ENCODE data around the gene UQCC2. TPM values are rescaled to one million over a fixed set of nuclear protein-coding genes. Genes with fewer than 3 reads are reported as not detected.

Gene UQCC2
- total RNA-seq, 1 experiment from 2014 or later, result 71.2 TPM

DNA sequence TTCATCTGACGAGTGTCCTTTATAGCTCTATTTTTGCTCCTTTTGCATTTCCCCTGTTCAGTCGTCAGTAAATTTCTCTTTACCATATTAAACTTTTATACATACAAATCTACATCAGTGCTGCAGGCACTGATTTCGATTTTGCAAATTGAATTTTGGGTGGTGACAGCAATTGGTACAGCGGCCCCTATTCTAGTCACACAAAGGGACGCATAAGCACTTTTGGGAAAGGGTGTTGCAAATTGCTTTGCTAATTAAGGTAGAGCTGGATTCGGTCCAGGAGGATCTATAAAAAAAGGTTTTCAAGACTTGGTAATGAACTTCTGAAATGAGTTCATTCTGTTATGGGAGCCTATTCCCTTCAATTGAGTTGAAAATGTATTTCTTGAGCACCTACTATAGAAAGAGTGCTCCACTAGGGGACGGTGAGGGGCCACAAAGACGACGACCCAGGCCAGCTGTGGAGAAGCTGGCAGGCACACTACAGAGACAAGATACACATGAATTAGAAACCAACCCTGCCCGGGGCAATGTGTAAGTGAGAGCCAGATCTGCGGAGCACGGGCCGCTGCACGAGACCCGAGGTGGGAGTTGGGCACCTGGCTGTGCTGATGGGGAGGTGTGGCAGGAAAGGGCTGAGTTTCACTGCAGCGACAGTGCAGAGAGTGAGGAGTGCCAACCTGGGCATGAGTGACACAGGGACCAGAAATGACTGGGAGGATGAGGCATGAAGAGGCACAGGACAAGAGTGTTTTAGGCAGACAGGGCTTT lies 5.4 kb downstream of the UQCC2 start:
- Histone ChIP-seq H3K79me2 (ENCODE audit: low read depth) (peaks cover 28% of the 10 kb centered on the region), H3K27me3 (ENCODE audit: insufficient read depth, low read depth) (no peaks in the 10 kb centered on the region), H3K27ac (no peak overlapping the region), H3K4me2 (no peak overlapping the region), H3F3A (ENCODE audit: insufficient read depth, low read depth) (peaks cover 28% of the 10 kb centered on the region; the same call in 1 of the 2 replicates), H3K9me3 (ENCODE audit: insufficient read depth, low read depth) (no peaks in the 10 kb centered on the region), H3K4me1 (replicated peaks; ENCODE audit: insufficient read depth) (peaks cover 10% of the 10 kb centered on the region), H3K36me3 (ENCODE audit: low read depth) (peaks cover 29% of the 10 kb centered on the region; the same call in 1 of the 2 replicates), H3K4me3 (no peak overlapping the region), H3K9me2 (ENCODE audit: insufficient read depth) (no peaks in the 10 kb centered on the region), H2AFZ (no peak overlapping the region), H4K20me1 (ENCODE audit: insufficient read depth) (peaks cover 5% of the 10 kb centered on the region; the same call in 1 of the 2 replicates)
- TF ChIP-seq EZH2 (IDR thresholded peaks at IDR 0.05; ENCODE audit: low read depth), result no peak
- TF ChIP-seq, protein P1, sequence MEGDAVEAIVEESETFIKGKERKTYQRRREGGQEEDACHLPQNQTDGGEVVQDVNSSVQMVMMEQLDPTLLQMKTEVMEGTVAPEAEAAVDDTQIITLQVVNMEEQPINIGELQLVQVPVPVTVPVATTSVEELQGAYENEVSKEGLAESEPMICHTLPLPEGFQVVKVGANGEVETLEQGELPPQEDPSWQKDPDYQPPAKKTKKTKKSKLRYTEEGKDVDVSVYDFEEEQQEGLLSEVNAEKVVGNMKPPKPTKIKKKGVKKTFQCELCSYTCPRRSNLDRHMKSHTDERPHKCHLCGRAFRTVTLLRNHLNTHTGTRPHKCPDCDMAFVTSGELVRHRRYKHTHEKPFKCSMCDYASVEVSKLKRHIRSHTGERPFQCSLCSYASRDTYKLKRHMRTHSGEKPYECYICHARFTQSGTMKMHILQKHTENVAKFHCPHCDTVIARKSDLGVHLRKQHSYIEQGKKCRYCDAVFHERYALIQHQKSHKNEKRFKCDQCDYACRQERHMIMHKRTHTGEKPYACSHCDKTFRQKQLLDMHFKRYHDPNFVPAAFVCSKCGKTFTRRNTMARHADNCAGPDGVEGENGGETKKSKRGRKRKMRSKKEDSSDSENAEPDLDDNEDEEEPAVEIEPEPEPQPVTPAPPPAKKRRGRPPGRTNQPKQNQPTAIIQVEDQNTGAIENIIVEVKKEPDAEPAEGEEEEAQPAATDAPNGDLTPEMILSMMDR (conservative IDR thresholded peaks at IDR 0.05), result no peak
- POLR2A ChIA-PET (ENCODE audit: unreplicated experiment), result no interaction called here
- intact Hi-C loops (cut with micrococcal nuclease; ENCODE audit: unreplicated experiment), result loop anchor here (10.0 kb wide), 1 partner anchor 861 kb away; the partner anchor contains the start of gene PSMB8
- no peak for DNase-seq
- no TSS peak for BruUV-seq (replicated peaks)
- CTCF ChIA-PET, result no interaction called here

DNA sequence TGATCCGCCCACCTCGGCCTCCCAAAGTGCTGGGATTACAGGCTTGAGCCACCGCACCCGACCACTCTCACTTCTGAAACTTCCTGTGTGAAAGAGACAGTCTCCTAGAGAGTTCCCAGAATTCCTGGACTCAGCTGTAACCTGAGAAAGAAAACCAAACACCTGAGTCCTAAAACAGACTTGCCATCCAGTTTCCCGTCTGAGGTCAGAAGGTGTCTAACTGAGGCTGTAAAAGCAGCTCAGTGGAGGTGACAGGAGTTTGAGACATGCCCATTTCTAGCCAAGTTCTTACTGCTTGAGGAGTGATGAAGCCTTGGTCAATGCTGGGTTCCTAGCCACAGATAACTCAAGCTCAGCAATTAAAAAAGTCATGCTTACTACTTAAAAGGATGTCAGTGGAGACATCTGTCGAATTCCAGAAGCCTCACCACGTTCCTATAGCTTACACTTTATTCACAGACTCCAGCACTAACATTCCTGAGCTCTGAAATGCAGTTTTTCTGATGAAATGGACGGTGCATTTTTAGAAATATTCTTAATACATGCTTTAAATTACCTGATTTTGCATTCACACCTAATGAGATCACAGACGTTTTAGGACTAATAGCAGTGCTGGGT lies 6.1 kb downstream of the UQCC2 start:
- intact Hi-C loops (cut with micrococcal nuclease; ENCODE audit: unreplicated experiment), result loop anchor here (10.0 kb wide), 1 partner anchor 861 kb away; the partner anchor contains the start of gene PSMB8
- Histone ChIP-seq H3K27me3 (ENCODE audit: insufficient read depth, low read depth) (no peaks in the 10 kb centered on the region), H2AFZ (no peak overlapping the region), H3K27ac (no peak overlapping the region), H3K4me1 (replicated peaks; ENCODE audit: insufficient read depth) (peaks cover 4% of the 10 kb centered on the region), H3K36me3 (ENCODE audit: low read depth) (peaks cover 29% of the 10 kb centered on the region; the same call in 1 of the 2 replicates), H3F3A (ENCODE audit: insufficient read depth, low read depth) (peaks cover 34% of the 10 kb centered on the region), H3K4me3 (no peak overlapping the region), H3K4me2 (no peak overlapping the region), H4K20me1 (ENCODE audit: insufficient read depth) (peaks cover 5% of the 10 kb centered on the region; the same call in 1 of the 2 replicates), H3K79me2 (ENCODE audit: low read depth) (peaks cover 20% of the 10 kb centered on the region), H3K9me2 (ENCODE audit: insufficient read depth) (no peaks in the 10 kb centered on the region), H3K9me3 (ENCODE audit: insufficient read depth, low read depth) (no peaks in the 10 kb centered on the region)
- CTCF ChIA-PET, result interaction anchor here (0.7 kb wide), 1 partner anchor 83 kb away, joined by 4 read pairs; no protein-coding TSS in a partner anchor
- TF ChIP-seq, protein P1 (conservative IDR thresholded peaks at IDR 0.05), result no peak
- TF ChIP-seq EZH2 (IDR thresholded peaks at IDR 0.05; ENCODE audit: low read depth), result no peak
- BruUV-seq (replicated peaks), result no TSS peak
- DNase-seq, result no peak
- POLR2A ChIA-PET (ENCODE audit: unreplicated experiment), result interaction anchor here (0.6 kb wide), 2 partner anchors 11 to 235 kb away, joined by 3 to 18 read pairs; no protein-coding TSS in a partner anchor

DNA sequence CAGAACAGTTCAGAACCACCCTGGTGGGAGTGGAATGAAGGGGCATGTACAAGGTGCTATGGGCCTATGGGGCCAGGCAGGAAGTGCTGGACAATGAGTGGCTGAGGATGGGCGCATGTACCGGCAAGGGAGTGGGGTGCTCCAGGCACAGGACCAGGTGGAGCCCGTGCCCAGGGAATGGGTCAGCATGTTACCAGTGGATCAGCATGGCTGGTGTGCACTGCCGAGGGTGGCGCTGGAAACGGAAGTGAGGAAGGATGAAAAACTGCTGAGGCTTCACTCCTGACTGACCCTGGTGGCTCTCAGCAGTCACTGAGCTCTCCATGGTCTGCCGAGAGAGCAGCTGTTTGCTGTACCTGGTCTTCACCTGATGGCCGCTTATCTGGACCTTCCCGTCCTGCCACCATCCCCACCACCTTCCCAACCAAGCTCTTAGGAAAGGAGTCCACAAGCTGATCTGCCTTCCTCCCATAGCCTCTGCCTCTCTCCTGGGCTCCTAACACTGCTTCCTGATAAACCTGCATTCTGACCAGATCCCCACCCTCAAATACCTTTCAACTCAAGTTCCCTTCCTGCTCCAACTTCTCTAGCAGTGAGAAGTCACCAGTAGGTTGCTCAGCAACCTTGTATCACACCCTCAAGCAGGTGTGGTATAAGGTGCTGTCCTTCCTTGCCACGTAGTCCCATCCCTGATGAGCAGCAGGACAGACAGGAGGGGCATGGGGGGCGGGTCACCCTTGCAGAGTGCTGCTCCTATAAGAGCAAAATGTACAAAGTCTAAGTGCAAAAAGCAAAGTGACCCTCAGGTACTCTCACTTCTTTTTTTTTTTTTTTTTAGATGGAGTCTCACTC lies 7.1 kb downstream of the UQCC2 start:
- ChIA-PET CTCF (interaction anchor here (0.7 kb wide), 1 partner anchor 82 kb away, joined by 4 read pairs; no protein-coding TSS in a partner anchor), POLR2A (ENCODE audit: unreplicated experiment) (interaction anchor here (0.6 kb wide), 2 partner anchors 10 to 234 kb away, joined by 3 to 18 read pairs; no protein-coding TSS in a partner anchor)
- H3K36me3 ChIP-seq (ENCODE audit: low read depth), result peaks cover 26% of the 10 kb centered on the region; the same call in 1 of the 2 replicates
- no TSS peak for BruUV-seq (replicated peaks)
- H3K79me2 ChIP-seq (ENCODE audit: low read depth), result peaks cover 11% of the 10 kb centered on the region
- no peak for TF ChIP-seq EZH2 (IDR thresholded peaks at IDR 0.05; ENCODE audit: low read depth)
- TF ChIP-seq, protein P1 (conservative IDR thresholded peaks at IDR 0.05), result no peak
- H3K9me3 ChIP-seq (ENCODE audit: insufficient read depth, low read depth), result no peaks in the 10 kb centered on the region
- no peak overlapping the region for H3K4me3 ChIP-seq
- H3K27ac ChIP-seq, result no peak overlapping the region
- intact Hi-C loops (cut with micrococcal nuclease; ENCODE audit: unreplicated experiment), result loop anchor here (10.0 kb wide), 1 partner anchor 860 kb away; the partner anchor contains the start of gene PSMB8
- DNase-seq, result no peak
- no peaks in the 10 kb centered on the region for H3K4me1 ChIP-seq (replicated peaks; ENCODE audit: insufficient read depth)
- no peaks in the 10 kb centered on the region for H3K27me3 ChIP-seq (ENCODE audit: insufficient read depth, low read depth)
- H3F3A ChIP-seq (ENCODE audit: insufficient read depth, low read depth), result peaks cover 41% of the 10 kb centered on the region
- H3K4me2 ChIP-seq, result no peak overlapping the region
- H2AFZ ChIP-seq, result no peak overlapping the region
- H3K9me2 ChIP-seq (ENCODE audit: insufficient read depth), result no peaks in the 10 kb centered on the region
- H4K20me1 ChIP-seq (ENCODE audit: insufficient read depth), result peaks cover 11% of the 10 kb centered on the region; the same call in 1 of the 2 replicates

Data from PC-9 (cell line).